ENCODE data around the gene INSM2.

The INSM2 gene

DNA sequence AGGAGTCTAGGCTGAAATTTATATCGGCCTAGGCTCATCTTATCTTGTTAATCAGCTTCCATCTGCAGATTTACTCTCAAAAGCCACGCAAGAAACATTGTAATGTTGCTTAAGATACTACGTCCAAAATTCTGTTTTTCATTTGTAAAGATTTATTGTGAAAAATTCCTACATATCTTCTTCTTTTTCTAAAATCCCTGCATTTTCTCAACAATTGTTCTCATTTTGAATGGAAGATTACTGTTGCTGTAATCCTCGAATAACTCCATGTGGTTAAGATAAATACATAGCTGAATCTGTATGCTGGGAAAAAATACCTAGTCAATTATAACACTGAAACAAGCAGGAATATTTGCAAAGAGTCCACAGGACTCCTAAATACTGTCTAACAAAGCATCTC is 15.6 kb downstream of the INSM2 start:
- no peak for DNase-seq (ENCODE audit: low read depth)

- no peak for DNase-seq (ENCODE audit: low read depth)
These were observed 17.1 kb downstream of the INSM2 start for GRCh38 chr14:35551081-35551480.

DNA sequence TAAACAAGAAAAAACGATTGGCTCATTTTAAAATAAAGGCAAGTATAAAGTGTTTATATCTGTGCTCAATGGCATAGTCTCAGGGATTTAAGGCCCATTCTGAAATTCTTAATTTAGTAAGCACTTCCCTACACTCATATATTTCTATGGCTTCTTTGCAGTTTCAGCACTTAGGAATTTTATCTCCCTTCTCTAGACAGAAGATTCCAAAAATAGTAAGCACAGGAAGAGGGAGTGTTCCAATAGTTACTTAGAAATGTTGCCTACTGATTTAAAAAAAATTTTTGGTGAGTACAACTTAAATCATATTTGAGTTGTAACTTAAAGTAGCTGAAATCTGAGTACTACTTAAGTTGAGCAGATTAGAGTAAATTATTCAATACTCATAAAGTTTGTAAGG is 19.8 kb downstream of the INSM2 start:
- DNase-seq (ENCODE audit: low read depth) = peak; percentile 55

- no peak for DNase-seq (ENCODE audit: low read depth)
These were observed 22.6 kb downstream of the INSM2 start for GRCh38 chr14:35556548-35556947.

- DNase-seq (ENCODE audit: low read depth) = no peak
These were observed 23.3 kb downstream of the INSM2 start for GRCh38 chr14:35557221-35557747.

- no peak for DNase-seq (ENCODE audit: low read depth)
These were observed 24.7 kb downstream of the INSM2 start for GRCh38 chr14:35558680-35559079.

DNA sequence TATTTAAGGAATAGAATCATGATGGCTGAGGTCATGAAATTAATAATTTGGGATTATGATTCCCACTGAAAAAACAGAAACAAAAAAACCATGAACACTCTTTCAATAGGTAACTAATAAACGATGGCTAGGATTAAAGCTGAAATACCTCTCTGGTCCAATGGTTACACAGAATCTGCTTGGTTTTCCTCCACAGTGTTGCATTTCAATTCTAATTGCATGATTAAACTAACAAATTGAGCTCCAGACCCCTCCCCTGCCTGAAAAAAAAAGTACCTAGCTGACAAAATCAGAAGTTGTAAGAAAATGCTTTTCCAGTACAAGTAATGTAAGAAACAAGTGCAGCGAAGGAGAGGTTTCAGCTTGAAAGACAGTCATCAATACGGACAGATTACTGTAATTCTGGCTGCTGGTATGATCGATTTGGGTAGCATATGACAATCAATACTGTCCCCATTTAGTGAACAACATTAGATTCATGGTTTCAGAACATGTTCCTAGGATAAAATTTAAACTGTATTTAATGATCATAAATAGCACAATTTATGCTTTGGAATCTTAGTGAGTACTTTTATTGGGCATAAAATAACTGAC is 32.0 kb downstream of the INSM2 start:
- DNase-seq (ENCODE audit: low read depth) = no peak

GRCh38 chr14:35571598-35571997 is 37.6 kb downstream of the INSM2 start:
- DNase-seq (ENCODE audit: low read depth) = no peak

DNA sequence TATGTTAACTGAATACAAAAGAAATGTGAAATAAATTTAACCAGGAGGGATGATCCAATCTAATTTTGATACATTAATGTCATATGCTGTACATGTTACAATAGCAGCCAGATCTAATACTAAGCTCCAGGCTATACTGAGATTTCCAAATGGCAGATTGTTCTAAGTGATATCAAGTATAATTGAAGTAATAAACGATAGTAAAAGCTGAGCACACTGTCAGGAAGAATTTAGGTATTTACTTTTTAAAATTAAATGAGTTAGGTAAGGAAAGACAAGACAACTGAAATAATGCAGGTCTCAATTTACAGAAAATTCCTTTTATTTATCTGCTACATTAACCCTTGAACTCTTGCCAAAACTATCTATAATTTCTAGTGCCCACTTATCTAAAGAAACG is 39.9 kb downstream of the INSM2 start:
- DNase-seq (ENCODE audit: low read depth) = no peak

DNA sequence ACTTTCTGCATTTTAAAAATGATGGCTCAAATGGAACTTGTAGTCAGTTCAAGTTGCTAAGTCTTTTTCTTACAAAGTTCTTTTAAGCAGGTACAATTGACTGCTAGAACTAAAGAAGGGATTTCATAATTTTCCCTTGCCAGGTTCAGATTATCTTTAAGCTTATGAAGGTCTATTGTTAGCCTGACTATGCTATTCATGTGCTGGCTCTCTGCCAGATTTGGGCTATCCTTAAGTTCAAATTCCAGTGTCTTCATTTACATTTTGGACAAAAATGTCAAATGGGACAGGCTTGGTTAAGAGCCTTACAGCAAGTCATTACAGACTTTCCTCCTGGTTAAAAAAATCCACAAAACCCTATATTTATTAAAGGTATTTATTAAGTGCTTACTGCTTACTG is 42.3 kb downstream of the INSM2 start:
- no peak for DNase-seq (ENCODE audit: low read depth)

- no peak for DNase-seq (ENCODE audit: low read depth)
These were observed 42.9 kb downstream of the INSM2 start for GRCh38 chr14:35576856-35577255.

GRCh38 chr14:35578135-35578534 is 44.2 kb downstream of the INSM2 start:
- no peak for DNase-seq (ENCODE audit: low read depth)

DNA sequence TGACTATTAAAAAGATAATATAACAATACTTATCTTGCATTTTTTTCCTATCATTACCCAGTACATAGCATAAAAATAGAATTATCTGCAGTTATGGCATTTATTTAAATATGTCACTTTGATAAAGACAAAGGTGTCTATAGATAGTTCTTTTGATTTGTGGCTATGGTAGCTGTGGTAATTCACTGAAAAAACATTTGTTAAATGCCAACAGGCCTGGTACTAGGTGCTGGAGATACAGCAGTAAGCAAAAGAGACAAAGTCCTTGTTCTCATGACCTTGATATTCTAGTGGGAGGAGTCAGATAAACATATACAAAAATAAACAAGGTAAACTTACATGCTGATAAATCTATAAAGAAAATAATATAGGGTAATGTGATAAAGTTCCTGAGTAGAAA is 44.7 kb downstream of the INSM2 start:
- no peak for DNase-seq (ENCODE audit: low read depth)
